ENCODE results near the gene IL12RB1. TPM values are rescaled to one million over a fixed set of nuclear protein-coding genes. Genes with fewer than 3 reads are reported as not detected.

The IL12RB1 gene
- polyA plus RNA-seq, 1 donor (not counting 4 experiments of a cell fraction or from before 2014, with no cell fraction given) = 0.09 TPM

DNA sequence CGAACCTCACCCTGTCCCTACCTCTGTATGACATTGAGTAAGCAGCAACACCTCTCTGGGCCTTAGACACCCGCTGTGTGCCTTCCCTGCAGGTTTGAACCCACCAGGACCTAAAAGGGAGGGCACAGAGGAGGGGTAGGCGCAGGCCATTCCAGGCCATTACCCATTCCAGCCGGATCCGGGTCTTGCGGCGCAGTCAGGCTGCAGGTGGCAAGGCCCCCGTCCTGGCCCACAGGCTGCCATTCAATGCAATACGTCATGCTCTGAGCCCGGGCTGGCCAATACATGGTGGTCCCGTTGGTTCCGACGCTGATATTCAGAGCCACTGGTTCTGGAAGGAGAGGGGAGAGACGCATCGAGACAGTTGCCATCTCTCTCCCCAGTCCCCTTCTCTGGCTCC is 17.4 kb downstream of the IL12RB1 start:
- no peak for TF ChIP-seq EZH2 (IDR thresholded peaks at IDR 0.05; ENCODE audit: low read length)
- TF ChIP-seq, protein P1, sequence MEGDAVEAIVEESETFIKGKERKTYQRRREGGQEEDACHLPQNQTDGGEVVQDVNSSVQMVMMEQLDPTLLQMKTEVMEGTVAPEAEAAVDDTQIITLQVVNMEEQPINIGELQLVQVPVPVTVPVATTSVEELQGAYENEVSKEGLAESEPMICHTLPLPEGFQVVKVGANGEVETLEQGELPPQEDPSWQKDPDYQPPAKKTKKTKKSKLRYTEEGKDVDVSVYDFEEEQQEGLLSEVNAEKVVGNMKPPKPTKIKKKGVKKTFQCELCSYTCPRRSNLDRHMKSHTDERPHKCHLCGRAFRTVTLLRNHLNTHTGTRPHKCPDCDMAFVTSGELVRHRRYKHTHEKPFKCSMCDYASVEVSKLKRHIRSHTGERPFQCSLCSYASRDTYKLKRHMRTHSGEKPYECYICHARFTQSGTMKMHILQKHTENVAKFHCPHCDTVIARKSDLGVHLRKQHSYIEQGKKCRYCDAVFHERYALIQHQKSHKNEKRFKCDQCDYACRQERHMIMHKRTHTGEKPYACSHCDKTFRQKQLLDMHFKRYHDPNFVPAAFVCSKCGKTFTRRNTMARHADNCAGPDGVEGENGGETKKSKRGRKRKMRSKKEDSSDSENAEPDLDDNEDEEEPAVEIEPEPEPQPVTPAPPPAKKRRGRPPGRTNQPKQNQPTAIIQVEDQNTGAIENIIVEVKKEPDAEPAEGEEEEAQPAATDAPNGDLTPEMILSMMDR (optimal IDR thresholded peaks at IDR 0.05 in 1 of 3, IDR thresholded peaks at IDR 0.05 in 1 of 3, conservative IDR thresholded peaks at IDR 0.05 in 1 of 3; ENCODE audit: extremely low read depth in 1 of 3, insufficient read depth in 2 of 3, low read length in 3 of 3) = no peak
- no peak for FAIRE-seq

DNA sequence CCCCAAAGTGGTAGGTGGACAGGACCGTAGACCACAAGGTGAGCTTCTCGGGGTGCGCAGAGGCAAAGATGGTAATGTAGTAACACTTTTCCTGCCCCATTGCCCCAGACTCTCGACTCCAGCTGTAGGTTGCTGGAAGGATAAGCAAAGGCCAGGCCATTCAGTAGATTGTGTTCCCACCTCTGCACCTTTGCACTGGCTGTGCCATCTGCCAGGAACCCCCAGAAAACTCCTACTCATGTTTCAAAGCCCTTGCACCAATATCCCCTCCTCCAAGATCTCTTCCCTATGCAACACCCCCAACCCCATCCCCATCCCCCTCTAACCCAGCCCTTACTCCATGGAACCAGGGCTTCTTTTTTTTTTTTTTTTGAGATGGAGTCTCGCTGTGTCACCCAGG is 18.3 kb downstream of the IL12RB1 start:
- FAIRE-seq (no peak), DNase-seq (ENCODE audit: low read depth, low spot score) (no peak)
- H3K27me3 ChIP-seq (ENCODE audit: control insufficient read depth, extremely low read depth, insufficient read depth, low read length) = no peaks in the 10 kb centered on the region
- no peaks in the 10 kb centered on the region for H3K9me3 ChIP-seq (ENCODE audit: control insufficient read depth, low read depth, low read length)
- H3K9ac ChIP-seq (ENCODE audit: control insufficient read depth, extremely low read depth, insufficient read depth, low read length) = no peak overlapping the region
- TF ChIP-seq, protein P1 (optimal IDR thresholded peaks at IDR 0.05 in 1 of 3, IDR thresholded peaks at IDR 0.05 in 1 of 3, conservative IDR thresholded peaks at IDR 0.05 in 1 of 3; ENCODE audit: extremely low read depth in 1 of 3, insufficient read depth in 2 of 3, low read length in 3 of 3) = no peak
- TF ChIP-seq EZH2 (IDR thresholded peaks at IDR 0.05; ENCODE audit: low read length) = no peak
- no peaks in the 10 kb centered on the region for H3K79me2 ChIP-seq (ENCODE audit: control insufficient read depth, insufficient read depth, low read length)
- H3K9me1 ChIP-seq (ENCODE audit: control insufficient read depth, extremely low read depth, insufficient read depth, low read length) = no peaks in the 10 kb centered on the region
- no peaks in the 10 kb centered on the region for H3K36me3 ChIP-seq (ENCODE audit: control insufficient read depth in 2 of 2, extremely low read depth in 1 of 2, insufficient read depth in 2 of 2, low read length in 2 of 2)
- no peaks in the 10 kb centered on the region for H4K20me1 ChIP-seq (ENCODE audit: control insufficient read depth, extremely low read depth, insufficient read depth, low read length)
- no peak overlapping the region for H3K4me3 ChIP-seq (ENCODE audit: control insufficient read depth in 2 of 3, extremely low read depth in 1 of 3, insufficient read depth in 2 of 3, low read depth in 1 of 3, low read length in 3 of 3)
- H3K27ac ChIP-seq (ENCODE audit: control insufficient read depth, insufficient read depth, low read length) = no peak overlapping the region
- dilution Hi-C loops (cut with MboI; ENCODE audit: extremely low pct_ligation_motif_present, low sequenced_read_pairs) = no loop called here
- no peaks in the 10 kb centered on the region for H3K4me1 ChIP-seq (ENCODE audit: control insufficient read depth, extremely low read depth, insufficient read depth, low read length)
- H3K4me2 ChIP-seq (ENCODE audit: control insufficient read depth, extremely low read depth, insufficient read depth, low read depth, low read length) = no peak overlapping the region
- no peak overlapping the region for H2AFZ ChIP-seq (ENCODE audit: control insufficient read depth, low read length)

More for the DNA sequence above, 17.4 kb downstream of the IL12RB1 start:
- no peaks in the 10 kb centered on the region for H3K36me3 ChIP-seq (ENCODE audit: control insufficient read depth in 2 of 2, extremely low read depth in 1 of 2, insufficient read depth in 2 of 2, low read length in 2 of 2)
- no peaks in the 10 kb centered on the region for H4K20me1 ChIP-seq (ENCODE audit: control insufficient read depth, extremely low read depth, insufficient read depth, low read length)
- no peaks in the 10 kb centered on the region for H3K79me2 ChIP-seq (ENCODE audit: control insufficient read depth, insufficient read depth, low read length)
- no peak overlapping the region for H2AFZ ChIP-seq (ENCODE audit: control insufficient read depth, low read length)
- H3K9me1 ChIP-seq (ENCODE audit: control insufficient read depth, extremely low read depth, insufficient read depth, low read length) = no peaks in the 10 kb centered on the region
- H3K4me2 ChIP-seq (ENCODE audit: control insufficient read depth, extremely low read depth, insufficient read depth, low read depth, low read length) = no peak overlapping the region
- no peaks in the 10 kb centered on the region for H3K9me3 ChIP-seq (ENCODE audit: control insufficient read depth, low read depth, low read length)
- no peaks in the 10 kb centered on the region for H3K27me3 ChIP-seq (ENCODE audit: control insufficient read depth, extremely low read depth, insufficient read depth, low read length)
- no peak overlapping the region for H3K9ac ChIP-seq (ENCODE audit: control insufficient read depth, extremely low read depth, insufficient read depth, low read length)
- H3K4me1 ChIP-seq (ENCODE audit: control insufficient read depth, extremely low read depth, insufficient read depth, low read length) = no peaks in the 10 kb centered on the region
- no peak overlapping the region for H3K27ac ChIP-seq (ENCODE audit: control insufficient read depth, insufficient read depth, low read length)
- DNase-seq (ENCODE audit: low read depth, low spot score) = no peak
- H3K4me3 ChIP-seq (ENCODE audit: control insufficient read depth in 2 of 3, extremely low read depth in 1 of 3, insufficient read depth in 2 of 3, low read depth in 1 of 3, low read length in 3 of 3) = no peak overlapping the region
- dilution Hi-C loops (cut with MboI; ENCODE audit: extremely low pct_ligation_motif_present, low sequenced_read_pairs) = no loop called here

All from keratinocyte (primary cell).